Activated B cell treated with CpG ODN at 0.5 μM for 24 hours (primary cell): Measurements from ENCODE around the gene KCNAB2. TPM values are rescaled to one million over a fixed set of nuclear protein-coding genes. Genes with fewer than 3 reads are reported as not detected.

Experiments used
- ATAC-seq: fragments of 200-7000 bp; cut with Tn5 transposase; one replicate; pipeline ENCODE4 v1.10.0; 2021; ENCODE audit warnings: low read depth, mild to moderate bottlenecking, moderate library complexity
- CTCF ChIA-PET: fragments of 350-600 bp; sonication (Branson Sonifier 250); formaldehyde crosslinking; loops from one replicate; lab custom pipeline; 2021; ENCODE audit warnings: antibody characterized with exemption; lab: Charles Lee
- POLR2A ChIA-PET: fragments of 350-600 bp; sonication (Branson Sonifier 250); formaldehyde crosslinking; loops from one replicate; lab custom pipeline; 2021; ENCODE audit warnings: antibody characterized with exemption; lab: Charles Lee
- DNase-seq: peaks from one replicate; pipeline ENCODE4 v3.0.0; 2022
- H3K27ac Mint-ChIP-seq: one replicate; pipeline ENCODE4 v1.8.0; 2020; ENCODE audit warnings: mixed read lengths
- H3K27me3 Mint-ChIP-seq: one replicate; pipeline ENCODE4 v1.8.0; 2021; ENCODE audit warnings: mixed read lengths
- H3K36me3 Mint-ChIP-seq: one replicate; pipeline ENCODE4 v1.8.0; 2021; ENCODE audit warnings: low read depth, mixed read lengths
- H3K4me1 Mint-ChIP-seq: one replicate; pipeline ENCODE4 v1.8.0; 2021; ENCODE audit warnings: mixed read lengths
- H3K4me3 Mint-ChIP-seq: one replicate; pipeline ENCODE4 v1.8.0; 2020; ENCODE audit warnings: mild to moderate bottlenecking, mixed read lengths
- H3K9me3 Mint-ChIP-seq: one replicate; pipeline ENCODE4 v1.8.0; 2020; ENCODE audit warnings: mixed read lengths
- CTCF ChIP-seq: fragments of 200-600 bp; IDR thresholded peaks from one replicate; pipeline ENCODE4 v1.8.0; 2022; ENCODE audit warnings: antibody characterized with exemption, mild to moderate bottlenecking
- intact Hi-C: fragments of 100-400 bp; cut with micrococcal nuclease; formaldehyde crosslinking; loops from one replicate; pipeline ENCODE4 v1.15.1; 2024
- total RNA-seq: library from RNA; stranded (reverse); gene quantifications from 2 replicates; pipeline ENCODE4 v1.2.3, GENCODE V29; 2022

Gene KCNAB2
- total RNA-seq, 1 donor from 2014 or later: 121 TPM

- intact Hi-C loops: no loop called here
- no peaks in the 10 kb centered on the region for H3K9me3 Mint-ChIP-seq
- H3K36me3 Mint-ChIP-seq: peaks cover 39% of the 10 kb centered on the region
- H3K4me3 Mint-ChIP-seq: no peak overlapping the region
- DNase-seq (no peak), ATAC-seq (no peak)
- POLR2A ChIA-PET: no interaction called here
- H3K4me1 Mint-ChIP-seq: no peaks in the 10 kb centered on the region
- no peak for TF ChIP-seq CTCF
- CTCF ChIA-PET: no interaction called here
- H3K27me3 Mint-ChIP-seq: no peaks in the 10 kb centered on the region
- no peak overlapping the region for H3K27ac Mint-ChIP-seq
Measured at GRCh38 chr1:6068932-6069331, 23.2 kb downstream of the KCNAB2 start.

- POLR2A ChIA-PET: no interaction called here
Measured at GRCh38 chr1:6069573-6069972, 23.9 kb downstream of the KCNAB2 start.

GRCh38 chr1:6070450-6070974 is 24.8 kb downstream of the KCNAB2 start:
- H3K36me3 Mint-ChIP-seq: peaks cover 44% of the 10 kb centered on the region
- intact Hi-C loops: no loop called here
- no peaks in the 10 kb centered on the region for H3K4me1 Mint-ChIP-seq
- no peak for DNase-seq
- H3K27ac Mint-ChIP-seq: no peak overlapping the region
- TF ChIP-seq CTCF: no peak
- CTCF ChIA-PET: no interaction called here
- no peak overlapping the region for H3K4me3 Mint-ChIP-seq
- POLR2A ChIA-PET: no interaction called here
- no peaks in the 10 kb centered on the region for H3K9me3 Mint-ChIP-seq
- ATAC-seq: no peak
- H3K27me3 Mint-ChIP-seq: no peaks in the 10 kb centered on the region

More at GRCh38 chr1:6069573-6069972, 23.9 kb downstream of the KCNAB2 start:
- H3K36me3 Mint-ChIP-seq: peaks cover 44% of the 10 kb centered on the region
- H3K27me3 Mint-ChIP-seq: no peaks in the 10 kb centered on the region
- intact Hi-C loops: no loop called here
- DNase-seq (no peak), ATAC-seq (no peak)
- no peaks in the 10 kb centered on the region for H3K9me3 Mint-ChIP-seq
- CTCF ChIA-PET: no interaction called here
- H3K27ac Mint-ChIP-seq: no peak overlapping the region
- no peaks in the 10 kb centered on the region for H3K4me1 Mint-ChIP-seq
- no peak overlapping the region for H3K4me3 Mint-ChIP-seq
- no peak for TF ChIP-seq CTCF

GRCh38 chr1:6071219-6071618 is 25.5 kb downstream of the KCNAB2 start:
- ATAC-seq (no peak), DNase-seq (no peak)
- H3K9me3 Mint-ChIP-seq: no peaks in the 10 kb centered on the region
- no peaks in the 10 kb centered on the region for H3K27me3 Mint-ChIP-seq
- TF ChIP-seq CTCF: no peak
- POLR2A ChIA-PET: no interaction called here
- H3K4me3 Mint-ChIP-seq: no peak overlapping the region
- no peaks in the 10 kb centered on the region for H3K4me1 Mint-ChIP-seq
- H3K36me3 Mint-ChIP-seq: peaks cover 46% of the 10 kb centered on the region
- intact Hi-C loops: no loop called here
- CTCF ChIA-PET: no interaction called here
- no peak overlapping the region for H3K27ac Mint-ChIP-seq

- DNase-seq (no peak), ATAC-seq (no peak)
- no peak for TF ChIP-seq CTCF
- intact Hi-C loops: no loop called here
- H3K4me3 Mint-ChIP-seq: no peak overlapping the region
- H3K27ac Mint-ChIP-seq: no peak overlapping the region
- peaks cover 47% of the 10 kb centered on the region for H3K36me3 Mint-ChIP-seq
- no peaks in the 10 kb centered on the region for H3K9me3 Mint-ChIP-seq
- H3K27me3 Mint-ChIP-seq: no peaks in the 10 kb centered on the region
- POLR2A ChIA-PET: no interaction called here
- CTCF ChIA-PET: no interaction called here
- H3K4me1 Mint-ChIP-seq: no peaks in the 10 kb centered on the region
Measured at GRCh38 chr1:6072774-6073479, 27.2 kb downstream of the KCNAB2 start.
